Ishikawa (cell line): Measurements from ENCODE around the gene TTC4.

Source experiments
- CEBPB ChIP-seq: IDR thresholded peaks from 2 replicates; pipeline ENCODE4 v1.6.1; 2012
- CREB1 ChIP-seq: IDR thresholded peaks from 2 replicates; pipeline ENCODE4 v1.6.1; 2012; ENCODE audit warnings: low read depth
- EGR1 ChIP-seq: IDR thresholded peaks from 2 replicates; pipeline ENCODE4 v1.6.1; 2012
- EP300 ChIP-seq: IDR thresholded peaks from 2 replicates; pipeline ENCODE4 v1.6.1; 2012; ENCODE audit warnings: borderline replicate concordance
- FOXM1 ChIP-seq: IDR thresholded peaks from 2 replicates; pipeline ENCODE4 v1.6.1; 2012; ENCODE audit warnings: low read depth, borderline replicate concordance
- RAD21 ChIP-seq: IDR thresholded peaks from 2 replicates; pipeline ENCODE4 v1.6.1; 2012; ENCODE audit warnings: low read depth
- TAF1 ChIP-seq: IDR thresholded peaks from 2 replicates; pipeline ENCODE4 v1.6.1; 2012; ENCODE audit warnings: low read depth, mild to moderate bottlenecking
- ZBTB7A ChIP-seq: IDR thresholded peaks from 2 replicates; pipeline ENCODE4 v1.6.1; 2012; ENCODE audit warnings: low read depth
- TF ChIP-seq, protein P1 (sequence below): IDR thresholded peaks from 2 replicates; pipeline ENCODE4 v1.6.1; 2012; ENCODE audit warnings: low read depth, mild to moderate bottlenecking
- TF ChIP-seq, protein P2 (sequence below): IDR thresholded peaks from 2 replicates; pipeline ENCODE4 v1.6.1; 2012

DNA sequence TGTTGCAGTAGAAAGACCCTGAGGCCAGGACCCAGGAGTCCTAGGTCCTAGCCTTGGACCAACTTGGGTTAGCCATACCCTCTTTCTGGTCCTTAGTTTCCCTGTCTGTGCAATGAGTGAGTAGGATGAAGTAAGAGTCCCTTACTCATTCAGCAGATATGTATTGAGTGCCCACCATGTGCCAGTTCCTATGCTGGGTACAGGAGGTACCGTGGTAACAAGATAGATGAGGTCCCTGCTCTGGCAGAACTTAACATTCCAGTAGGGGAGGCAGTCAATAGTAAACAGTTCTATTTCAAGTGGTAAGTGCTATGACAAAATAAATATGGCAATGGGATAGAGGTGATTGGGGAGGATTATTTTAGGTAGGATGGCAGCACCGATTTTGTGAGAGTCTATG is 66.9 kb downstream of the TTC4 start:
- TF ChIP-seq, protein P1, sequence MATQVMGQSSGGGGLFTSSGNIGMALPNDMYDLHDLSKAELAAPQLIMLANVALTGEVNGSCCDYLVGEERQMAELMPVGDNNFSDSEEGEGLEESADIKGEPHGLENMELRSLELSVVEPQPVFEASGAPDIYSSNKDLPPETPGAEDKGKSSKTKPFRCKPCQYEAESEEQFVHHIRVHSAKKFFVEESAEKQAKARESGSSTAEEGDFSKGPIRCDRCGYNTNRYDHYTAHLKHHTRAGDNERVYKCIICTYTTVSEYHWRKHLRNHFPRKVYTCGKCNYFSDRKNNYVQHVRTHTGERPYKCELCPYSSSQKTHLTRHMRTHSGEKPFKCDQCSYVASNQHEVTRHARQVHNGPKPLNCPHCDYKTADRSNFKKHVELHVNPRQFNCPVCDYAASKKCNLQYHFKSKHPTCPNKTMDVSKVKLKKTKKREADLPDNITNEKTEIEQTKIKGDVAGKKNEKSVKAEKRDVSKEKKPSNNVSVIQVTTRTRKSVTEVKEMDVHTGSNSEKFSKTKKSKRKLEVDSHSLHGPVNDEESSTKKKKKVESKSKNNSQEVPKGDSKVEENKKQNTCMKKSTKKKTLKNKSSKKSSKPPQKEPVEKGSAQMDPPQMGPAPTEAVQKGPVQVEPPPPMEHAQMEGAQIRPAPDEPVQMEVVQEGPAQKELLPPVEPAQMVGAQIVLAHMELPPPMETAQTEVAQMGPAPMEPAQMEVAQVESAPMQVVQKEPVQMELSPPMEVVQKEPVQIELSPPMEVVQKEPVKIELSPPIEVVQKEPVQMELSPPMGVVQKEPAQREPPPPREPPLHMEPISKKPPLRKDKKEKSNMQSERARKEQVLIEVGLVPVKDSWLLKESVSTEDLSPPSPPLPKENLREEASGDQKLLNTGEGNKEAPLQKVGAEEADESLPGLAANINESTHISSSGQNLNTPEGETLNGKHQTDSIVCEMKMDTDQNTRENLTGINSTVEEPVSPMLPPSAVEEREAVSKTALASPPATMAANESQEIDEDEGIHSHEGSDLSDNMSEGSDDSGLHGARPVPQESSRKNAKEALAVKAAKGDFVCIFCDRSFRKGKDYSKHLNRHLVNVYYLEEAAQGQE: no peak
- TF ChIP-seq RAD21 (no peak), TAF1 (no peak), EGR1 (no peak), FOXM1 (no peak), EP300 (no peak), ZBTB7A (no peak), CEBPB (no peak), CREB1 (no peak)
- TF ChIP-seq, protein P2, sequence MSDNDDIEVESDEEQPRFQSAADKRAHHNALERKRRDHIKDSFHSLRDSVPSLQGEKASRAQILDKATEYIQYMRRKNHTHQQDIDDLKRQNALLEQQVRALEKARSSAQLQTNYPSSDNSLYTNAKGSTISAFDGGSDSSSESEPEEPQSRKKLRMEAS: no peak
